AG04449 (cell line): ENCODE data around the gene ERGIC3.

Source experiments
- CTCF ChIA-PET: fragments of 350-600 bp; formaldehyde crosslinking; extraction: SDS; loops from one replicate; lab custom pipeline; 2021; ENCODE audit warnings: antibody characterized with exemption; lab: Yijun Ruan, JAX
- POLR2A ChIA-PET: fragments of 400-600, 350-600 bp; formaldehyde crosslinking; extraction: SDS; loops from one replicate; lab custom pipeline; 2020; ENCODE audit warnings: antibody characterized with exemption, inconsistent platforms; lab: Yijun Ruan, JAX
- DNase-seq: peaks from one replicate; pipeline ENCODE4 v3.0.0-alpha.2; 2010; ENCODE audit warnings: low read depth, low spot score
- H3K4me3 ChIP-seq: 2 replicates; pipeline ENCODE4 v1.5.1; 2011; ENCODE audit warnings: low read depth, mild to moderate bottlenecking, control low read depth, low read length
- CTCF ChIP-seq: IDR thresholded peaks from one replicate; pipeline ENCODE4 v1.5.1; 2011; ENCODE audit warnings: mild to moderate bottlenecking, moderate library complexity, low read length, control low read depth, inconsistent platforms; ENCODE audit not compliant: insufficient read depth; ENCODE audit errors: missing control alignments

The ERGIC3 gene

GRCh38 chr20:35502352-35502751, 39.5 kb upstream of the ERGIC3 start:
- H3K4me3 ChIP-seq, result no peak overlapping the region
- ChIA-PET CTCF (interaction anchor here (1.1 to 2.5 kb wide), 5 partner anchors 11 to 39 kb away, joined by 3 to 9 read pairs (median 3); no protein-coding TSS in a partner anchor), POLR2A (no interaction called here)
- no peak for TF ChIP-seq CTCF
- DNase-seq, result no peak

GRCh38 chr20:35503281-35503680, 38.6 kb upstream of the ERGIC3 start:
- POLR2A ChIA-PET, result no interaction called here
- DNase-seq, result no peak
- H3K4me3 ChIP-seq, result no peak overlapping the region
- TF ChIP-seq CTCF, result no peak
- CTCF ChIA-PET, result interaction anchor here (1.1 to 2.5 kb wide), 6 partner anchors 8 to 40 kb away, joined by 3 to 9 read pairs (median 4); no protein-coding TSS in a partner anchor

GRCh38 chr20:35503841-35504561, 37.9 kb upstream of the ERGIC3 start:
- TF ChIP-seq CTCF, result no peak
- ChIA-PET POLR2A (no interaction called here), CTCF (interaction anchor here (1.1 to 2.5 kb wide), 5 partner anchors 8 to 40 kb away, joined by 3 to 9 read pairs (median 5); no protein-coding TSS in a partner anchor)
- DNase-seq, result no peak
- H3K4me3 ChIP-seq, result no peak overlapping the region

- no peak for TF ChIP-seq CTCF
- no peak for DNase-seq
- POLR2A ChIA-PET, result interaction anchor here (0.5 kb wide), 1 partner anchor 23 kb away, joined by 3 read pairs; no protein-coding TSS in a partner anchor
- H3K4me3 ChIP-seq, result no peak overlapping the region
- CTCF ChIA-PET, result no interaction called here
Observed at GRCh38 chr20:35504751-35505150, 37.1 kb upstream of the ERGIC3 start.

- TF ChIP-seq CTCF, result no peak
- H3K4me3 ChIP-seq, result no peak overlapping the region
- ChIA-PET CTCF (no interaction called here), POLR2A (no interaction called here)
- no peak for DNase-seq
Observed at GRCh38 chr20:35506179-35506578, 35.7 kb upstream of the ERGIC3 start.

- no peak for TF ChIP-seq CTCF
- no peak for DNase-seq
- no peak overlapping the region for H3K4me3 ChIP-seq
- CTCF ChIA-PET, result interaction anchor here (1.0 to 1.3 kb wide), 3 partner anchors 8 to 112 kb away, joined by 3 to 4 read pairs (median 3); no protein-coding TSS in a partner anchor
- POLR2A ChIA-PET, result no interaction called here
Observed at GRCh38 chr20:35506872-35507638, 34.8 kb upstream of the ERGIC3 start.
